Mucosa of rectum (tissue), 2 donors: ENCODE results near the gene KDM2A.
"Not testable (repeated sequence)": the region's sequence is repeated elsewhere in the genome, so short reads cannot be mapped to it uniquely, and the experiment has no call there.

Source experiments
- H3K27ac ChIP-seq, 2 donors: one replicate each; pipeline ENCODE4 v1.7.0; 2013; ENCODE audit warnings: inconsistent platforms in 2 of 2, low read depth in 2 of 2, low read length in 2 of 2
- H3K27me3 ChIP-seq, 2 donors: one replicate each; pipeline ENCODE4 v1.7.0; 2013; ENCODE audit warnings: low read length in 2 of 2; ENCODE audit not compliant: control insufficient read depth in 2 of 2, insufficient read depth in 2 of 2
- H3K36me3 ChIP-seq, 2 donors: one replicate each; pipeline ENCODE4 v1.7.0; 2013; ENCODE audit warnings: low read length in 2 of 2; ENCODE audit not compliant: control insufficient read depth in 2 of 2, insufficient read depth in 2 of 2
- H3K4me1 ChIP-seq, 2 donors: one replicate each; pipeline ENCODE4 v1.7.0; 2013; ENCODE audit warnings: low read length in 2 of 2, mild to moderate bottlenecking in 1 of 2; ENCODE audit not compliant: control insufficient read depth in 2 of 2, insufficient read depth in 2 of 2
- H3K4me3 ChIP-seq, 2 donors: one replicate each; pipeline ENCODE4 v1.7.0; 2013; ENCODE audit warnings: low read length in 2 of 2
- H3K9ac ChIP-seq, 2 donors: one replicate each; pipeline ENCODE4 v1.7.0; 2013; ENCODE audit warnings: low read length in 2 of 2, low read depth in 1 of 2, mild to moderate bottlenecking in 1 of 2
- H3K9me3 ChIP-seq, 2 donors: one replicate each; pipeline ENCODE4 v1.7.0; 2013; ENCODE audit warnings: low read length in 2 of 2; ENCODE audit not compliant: control insufficient read depth in 2 of 2
- donor health status: healthy.
- donor health status: Normal muscosa, but diverticular disease.

Gene KDM2A

GRCh38 chr11:67117176-67117575, 1.9 kb upstream of the KDM2A start:
- Histone ChIP-seq H3K9me3 (no peaks in the 10 kb centered on the region), H3K27ac (peak overlapping the region in 1 of 2 donors; percentile 96), H3K4me1 (peaks cover 5 to 14% of the 10 kb centered on the region in 2 donors), H3K9ac (peak overlapping the region; percentile 63 to 96), H3K36me3 (no peaks in the 10 kb centered on the region), H3K4me3 (peak overlapping the region; percentile 67 to 69), H3K27me3 (no peaks in the 10 kb centered on the region)

DNA sequence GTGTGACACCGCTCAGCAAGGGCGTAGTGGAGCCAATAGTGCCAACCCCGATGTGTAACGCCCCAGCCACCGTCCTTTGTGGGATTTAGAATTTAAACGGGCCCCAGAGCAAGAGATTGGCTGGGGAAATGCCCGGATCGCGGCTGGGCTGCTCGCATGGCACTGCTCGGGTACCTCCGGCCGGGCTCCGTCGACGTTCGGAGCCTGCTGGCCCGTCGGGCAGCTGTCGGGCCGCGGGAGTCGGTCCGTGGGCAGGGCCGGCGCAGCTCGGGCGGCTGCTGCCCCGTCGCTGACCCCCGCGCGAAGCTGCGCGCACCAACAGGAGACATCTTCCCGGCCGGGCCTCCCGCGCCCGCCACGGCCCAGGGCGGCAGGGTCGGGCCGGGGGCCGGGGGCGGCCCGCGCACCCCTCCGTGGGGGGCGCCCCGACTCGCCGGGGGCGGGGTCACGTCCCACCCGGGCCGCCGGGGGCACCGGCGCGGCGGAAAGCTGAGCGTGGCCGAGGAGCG, 1.3 kb upstream of the KDM2A start:
- no peaks in the 10 kb centered on the region for H3K9me3 ChIP-seq
- peak overlapping the region; percentile 67 to 69 for H3K4me3 ChIP-seq
- peaks cover 5 to 14% of the 10 kb centered on the region in 2 donors for H3K4me1 ChIP-seq
- H3K9ac ChIP-seq: peak overlapping the region; percentile 63 to 96
- H3K27me3 ChIP-seq: no peaks in the 10 kb centered on the region
- peak overlapping the region; percentile 95 to 96 for H3K27ac ChIP-seq
- no peaks in the 10 kb centered on the region for H3K36me3 ChIP-seq

DNA sequence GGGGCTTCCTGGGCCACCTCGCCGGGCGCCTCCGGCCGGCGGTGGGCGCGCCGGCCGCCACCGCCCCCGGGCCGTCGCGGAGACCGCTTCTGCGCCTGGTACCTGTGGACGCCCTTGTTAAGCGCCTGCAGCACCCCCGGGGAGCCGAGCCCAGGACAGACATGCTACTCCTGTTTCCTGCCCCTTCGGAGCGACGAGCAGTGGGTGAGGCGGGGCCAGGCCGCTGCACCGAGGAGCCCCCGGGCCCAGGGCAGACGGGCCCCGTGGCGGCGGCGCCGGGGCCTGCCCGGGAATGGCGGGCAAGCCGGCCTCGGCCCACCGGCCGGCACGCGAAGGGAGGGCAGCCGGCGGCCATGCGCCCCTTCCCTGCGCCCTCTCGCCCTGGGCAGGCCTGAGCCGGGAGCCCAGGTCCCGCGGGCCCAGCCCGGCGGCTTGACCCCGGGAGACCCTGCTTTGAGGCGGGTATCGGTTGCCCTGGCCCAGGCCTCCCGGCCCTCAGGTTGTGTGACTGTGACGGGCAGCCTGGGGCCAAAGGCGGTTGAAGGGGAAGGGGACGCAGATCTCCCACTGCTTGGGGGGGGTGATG, 789 bp upstream of the KDM2A start:
- Histone ChIP-seq H3K4me1 (peaks cover 5 to 14% of the 10 kb centered on the region in 2 donors), H3K27ac (peak overlapping the region; percentile 95 to 96), H3K4me3 (peak overlapping the region; percentile 67 to 69), H3K27me3 (no peaks in the 10 kb centered on the region), H3K9ac (peak overlapping the region; percentile 75 to 96), H3K36me3 (peaks cover 0 to 4% of the 10 kb centered on the region in 2 donors), H3K9me3 (no peaks in the 10 kb centered on the region)

GRCh38 chr11:67119585-67120391, 725 bp downstream of the KDM2A start:
- Histone ChIP-seq H3K9me3 (no peaks in the 10 kb centered on the region), H3K36me3 (peaks cover 0 to 9% of the 10 kb centered on the region in 2 donors), H3K27me3 (no peaks in the 10 kb centered on the region), H3K4me3 (peak overlapping the region; percentile 88 to 93), H3K4me1 (peaks cover 8 to 9% of the 10 kb centered on the region in 2 donors), H3K27ac (peak overlapping the region; percentile 90 to 92), H3K9ac (peak overlapping the region; percentile 88 to 92)

DNA sequence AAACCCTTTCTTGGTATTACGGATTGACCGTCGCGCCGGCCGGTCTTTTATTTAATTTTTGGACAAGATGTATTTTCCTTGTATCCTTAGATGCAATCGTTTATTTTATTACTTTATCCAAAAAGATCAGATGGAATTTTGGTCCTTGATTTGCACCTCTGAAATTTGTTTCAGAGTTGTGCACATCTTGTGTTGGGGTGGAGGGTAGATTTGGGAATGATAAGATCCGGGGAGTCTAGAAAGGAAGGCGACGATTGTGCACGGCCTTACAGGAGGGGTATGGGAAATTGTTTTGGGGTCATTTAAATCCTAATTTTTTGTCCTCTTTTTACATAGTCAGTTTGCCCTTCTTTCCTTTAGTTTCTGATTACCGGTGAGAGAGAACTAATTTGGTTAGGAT, 1.4 kb downstream of the KDM2A start:
- Histone ChIP-seq H3K4me3 (peak overlapping the region; percentile 88 to 93), H3K27ac (peak overlapping the region; percentile 73 to 90), H3K4me1 (peaks cover 5 to 9% of the 10 kb centered on the region in 2 donors), H3K9me3 (no peaks in the 10 kb centered on the region), H3K27me3 (no peaks in the 10 kb centered on the region), H3K36me3 (peaks cover 0 to 9% of the 10 kb centered on the region in 2 donors), H3K9ac (peak overlapping the region; percentile 88 to 92)

GRCh38 chr11:67120881-67121710, 2.0 kb downstream of the KDM2A start:
- Histone ChIP-seq H3K9ac (peak overlapping the region; percentile 88 to 92), H3K9me3 (no peaks in the 10 kb centered on the region), H3K4me1 (peaks cover 5 to 9% of the 10 kb centered on the region in 2 donors), H3K27ac (peak overlapping the region; percentile 73 to 90), H3K36me3 (peaks cover 0 to 9% of the 10 kb centered on the region in 2 donors), H3K4me3 (peak overlapping the region; percentile 88 to 93), H3K27me3 (no peaks in the 10 kb centered on the region)

DNA sequence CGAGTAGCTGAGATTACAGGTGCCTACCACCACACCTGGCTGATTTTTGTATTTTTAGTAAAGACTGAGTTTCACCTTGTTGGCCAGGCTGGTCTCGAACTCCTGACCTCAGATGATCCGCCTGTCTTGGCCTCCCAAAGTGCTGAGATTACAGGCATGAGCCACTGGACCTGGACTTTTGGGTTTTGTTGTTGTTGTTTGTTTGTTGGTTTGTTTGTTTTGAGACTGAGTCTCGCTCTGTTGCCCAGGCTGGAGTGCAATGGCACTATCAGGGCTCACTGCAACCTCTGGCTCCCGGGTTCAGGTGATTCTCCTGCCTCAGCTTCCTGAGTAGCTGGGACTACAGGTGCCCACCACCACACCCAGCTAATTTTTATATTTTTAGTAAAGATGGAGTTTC, 4.7 kb downstream of the KDM2A start:
- H3K27ac ChIP-seq, H3K4me1 ChIP-seq: not testable (repeated sequence)
- H3K36me3 ChIP-seq: peaks cover 1 to 19% of the 10 kb centered on the region in 2 donors

GRCh38 chr11:67126243-67126642, 7.2 kb downstream of the KDM2A start:
- not testable (repeated sequence) for H3K27ac ChIP-seq, H3K27me3 ChIP-seq, H3K9ac ChIP-seq, H3K9me3 ChIP-seq, H3K4me3 ChIP-seq
- Histone ChIP-seq H3K4me1 (peaks cover 3 to 10% of the 10 kb centered on the region in 2 donors), H3K36me3 (peaks cover 4 to 22% of the 10 kb centered on the region in 2 donors)

More for the DNA sequence above, 4.7 kb downstream of the KDM2A start:
- not testable (repeated sequence) for H3K27me3 ChIP-seq, H3K9me3 ChIP-seq, H3K9ac ChIP-seq, H3K4me3 ChIP-seq

DNA sequence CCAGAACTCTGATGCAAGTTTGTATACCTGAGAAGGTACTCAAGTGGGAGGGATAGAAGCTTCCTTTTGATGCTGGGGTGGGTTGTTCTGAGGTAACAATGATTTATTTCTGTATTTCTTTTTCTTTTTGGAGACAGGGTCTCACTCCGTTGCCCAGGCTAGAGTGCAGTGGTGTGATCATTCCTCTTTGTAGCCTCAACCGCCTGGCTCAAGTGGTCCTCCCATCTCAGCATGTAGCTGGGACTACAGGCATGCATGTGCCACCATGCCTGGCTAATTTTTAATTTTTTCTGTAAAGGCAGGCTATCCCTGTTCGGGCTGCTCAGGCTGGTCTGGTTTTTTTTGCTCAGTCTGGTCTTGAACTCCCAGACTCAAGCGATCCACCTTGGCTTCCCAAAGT, 7.9 kb downstream of the KDM2A start:
- peaks cover 2 to 4% of the 10 kb centered on the region in 2 donors for H3K4me1 ChIP-seq
- H3K36me3 ChIP-seq: peaks cover 8 to 24% of the 10 kb centered on the region in 2 donors
- no peak overlapping the region for H3K4me3 ChIP-seq
- no peak overlapping the region for H3K27ac ChIP-seq
- no peaks in the 10 kb centered on the region for H3K27me3 ChIP-seq
- H3K9me3 ChIP-seq: no peaks in the 10 kb centered on the region
- no peak overlapping the region for H3K9ac ChIP-seq
